Measurements from ENCODE around the gene CAMK4. TPM values are rescaled to one million over a fixed set of nuclear protein-coding genes. Genes with fewer than 3 reads are reported as not detected.
"Not testable (repeated sequence)": the region's sequence is repeated elsewhere in the genome, so short reads cannot be mapped to it uniquely, and the experiment has no call there.

CAMK4 gene
- total and polyA plus RNA-seq, 9 of the 15 experiments (the other 6 are each of a cell fraction or from before 2014, with no cell fraction given), result 0.35 TPM; not detected in 8

DNA sequence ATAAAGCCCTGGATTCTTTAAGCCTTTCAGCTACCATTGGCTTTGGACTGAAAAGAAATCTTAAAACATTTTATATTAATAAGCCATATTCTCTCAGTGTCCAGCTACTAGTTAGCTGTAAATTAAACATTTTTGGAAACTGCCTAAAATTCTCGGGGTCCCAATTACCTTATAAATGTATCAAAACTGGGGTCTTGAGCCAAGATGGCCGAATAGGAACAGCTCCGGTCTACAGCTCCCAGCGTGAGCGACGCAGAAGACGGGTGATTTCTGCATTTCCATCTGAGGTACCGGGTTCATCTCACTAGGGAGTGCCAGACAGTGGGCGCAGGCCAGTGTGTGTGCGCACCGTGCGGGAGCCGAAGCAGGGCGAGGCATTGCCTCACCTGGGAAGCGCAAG lies 77.9 kb downstream of the CAMK4 start:
- Histone ChIP-seq H3K4me2 (ENCODE audit: insufficient read depth, low read length) (peak overlapping the region; percentile 31), H3K9ac (ENCODE audit: insufficient read depth in 1 of 2, low read depth in 2 of 2, low read length in 2 of 2) (peak overlapping the region in 1 of 2 experiments; percentile 51; a peak in 2 of 4 replicates), H3K27ac (ENCODE audit: extremely low read depth, low read depth, low read length) (peak overlapping the region; percentile 64; the same call in 2 of the 3 replicates), H3K4me3 (peak overlapping the region; percentile 27), H2AFZ (ENCODE audit: low read depth, low read length) (peak overlapping the region; percentile 88)
- CTCF ChIA-PET (ENCODE audit: low intra/inter-chr PET ratio); H3K36me3 ChIP-seq (ENCODE audit: control insufficient read depth, insufficient read depth, low read length); H3K4me1 ChIP-seq (replicated peaks in 1 of 2; ENCODE audit: control insufficient read depth in 2 of 2, insufficient read depth in 2 of 2, low read length in 2 of 2); H4K20me1 ChIP-seq (replicated peaks; ENCODE audit: control insufficient read depth, insufficient read depth, low read length); intact Hi-C loops (cut with micrococcal nuclease); H3K9me3 ChIP-seq (replicated peaks; ENCODE audit: control insufficient read depth, insufficient read depth, low read depth, low read length); H3K9me1 ChIP-seq (ENCODE audit: control insufficient read depth, insufficient read depth, low read length); DNase-seq (ENCODE audit: extremely low read depth in 1 of 4, low spot score in 3 of 4); H3K79me2 ChIP-seq (ENCODE audit: control insufficient read depth, insufficient read depth, low read length); in situ Hi-C loops (cut with MboI); FAIRE-seq; H3K27me3 ChIP-seq (ENCODE audit: control insufficient read depth in 2 of 2, insufficient read depth in 2 of 2, low read length in 2 of 2): not testable (repeated sequence)
- BruUV-seq (replicated peaks), result TSS peak; percentile 65
- ATAC-seq, result peak; percentile 67
- peak in 1 of 2 experiments; percentile 30; a peak in 1 of 4 replicates for TF ChIP-seq NRF1 (conservative IDR thresholded peaks at IDR 0.05 in 1 of 2, IDR thresholded peaks at IDR 0.05 in 1 of 2)
- peak in 1 of 3 experiments; percentile 71 for TF ChIP-seq YY1 (IDR thresholded peaks at IDR 0.05; ENCODE audit: borderline replicate concordance in 1 of 3, control insufficient read depth in 1 of 3, extremely low read depth in 1 of 3, insufficient read depth in 3 of 3, insufficient read length in 1 of 3, insufficient replicate concordance in 2 of 3, low read depth in 1 of 3, low read length in 2 of 3)
- peak; percentile 44; the same call in 1 of the 2 replicates for TF ChIP-seq TAF7 (tag; IDR thresholded peaks at IDR 0.05)
- TF ChIP-seq TAF9B (IDR thresholded peaks at IDR 0.05; ENCODE audit: partially characterized antibody), result peak; percentile 30
- TF ChIP-seq POLR2H (tag; IDR thresholded peaks at IDR 0.05; ENCODE audit: low read depth), result peak; percentile 10
- peak; percentile 37; the same call in 1 of the 2 replicates for TF ChIP-seq POLR2A (conservative IDR thresholded peaks at IDR 0.05)
- POLR2A ChIA-PET, result interaction anchor here (0.8 kb wide), 1 partner anchor 14 kb away, joined by 3 read pairs; no protein-coding TSS in a partner anchor
- WGBS (ENCODE audit: insufficient coverage, low coverage, missing lambda C conversion rate), result 6% methylated on average over 9 of the region's 15 CpGs
